Epithelial cell of proximal tubule (primary cell): Measurements from ENCODE around the gene SEMA6A. TPM values are rescaled to one million over a fixed set of nuclear protein-coding genes. Genes with fewer than 3 reads are reported as not detected.

Experiments
- DNase-seq: peaks from one replicate; pipeline ENCODE4 v3.0.0-alpha.2; 2011; ENCODE audit warnings: low read depth
- H3K4me3 ChIP-seq: 2 replicates; pipeline ENCODE4 v1.5.1; 2011; ENCODE audit warnings: low read depth, mild to moderate bottlenecking, low read length
- total RNA-seq: library from RNA; depleted of rRNA; stranded (reverse); fragments of >200 nt; gene quantifications from 2 replicates; pipeline ENCODE4 v1.2.3, GENCODE V29; 2015
- TF ChIP-seq, protein P1 (sequence below): conservative IDR thresholded peaks from 2 replicates; pipeline ENCODE4 v1.5.1; 2012; ENCODE audit warnings: low read depth, mild to moderate bottlenecking, low read length

The SEMA6A gene
- total RNA-seq, 1 donor from 2014 or later = 11.6 TPM

DNA sequence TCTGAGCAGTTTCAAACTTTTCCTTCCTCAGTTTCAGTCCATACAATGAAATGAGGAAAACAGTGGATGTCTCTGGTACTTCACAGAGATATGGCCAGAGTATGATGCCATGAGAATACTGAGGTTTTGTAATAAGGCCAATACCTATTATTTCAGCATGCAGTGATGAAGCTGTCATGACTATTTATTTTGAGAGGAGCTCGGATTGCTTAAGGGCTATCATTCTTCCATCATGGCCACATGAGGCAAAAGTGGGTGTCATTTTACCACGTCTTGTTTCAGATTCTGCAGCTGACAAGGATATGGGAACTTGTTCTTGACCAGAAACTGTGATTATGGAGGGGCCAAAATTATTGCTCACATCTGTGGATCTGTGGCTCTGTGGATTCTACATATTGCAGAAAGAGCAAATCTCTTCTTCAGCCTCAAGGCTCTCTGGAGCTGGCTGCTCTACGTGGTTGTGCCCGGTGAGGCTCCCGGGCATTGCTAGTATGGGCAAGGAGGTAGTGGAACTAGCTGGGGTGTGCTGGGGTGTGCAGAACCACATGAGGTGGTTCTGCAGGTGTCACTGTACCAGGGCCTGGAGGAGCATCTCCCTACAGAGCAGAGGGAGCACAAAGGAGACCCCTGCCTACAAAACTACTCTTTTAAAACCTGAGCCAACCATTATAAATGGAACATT is 180.3 kb downstream of the SEMA6A start:
- H3K4me3 ChIP-seq = no peak overlapping the region
- TF ChIP-seq, protein P1, sequence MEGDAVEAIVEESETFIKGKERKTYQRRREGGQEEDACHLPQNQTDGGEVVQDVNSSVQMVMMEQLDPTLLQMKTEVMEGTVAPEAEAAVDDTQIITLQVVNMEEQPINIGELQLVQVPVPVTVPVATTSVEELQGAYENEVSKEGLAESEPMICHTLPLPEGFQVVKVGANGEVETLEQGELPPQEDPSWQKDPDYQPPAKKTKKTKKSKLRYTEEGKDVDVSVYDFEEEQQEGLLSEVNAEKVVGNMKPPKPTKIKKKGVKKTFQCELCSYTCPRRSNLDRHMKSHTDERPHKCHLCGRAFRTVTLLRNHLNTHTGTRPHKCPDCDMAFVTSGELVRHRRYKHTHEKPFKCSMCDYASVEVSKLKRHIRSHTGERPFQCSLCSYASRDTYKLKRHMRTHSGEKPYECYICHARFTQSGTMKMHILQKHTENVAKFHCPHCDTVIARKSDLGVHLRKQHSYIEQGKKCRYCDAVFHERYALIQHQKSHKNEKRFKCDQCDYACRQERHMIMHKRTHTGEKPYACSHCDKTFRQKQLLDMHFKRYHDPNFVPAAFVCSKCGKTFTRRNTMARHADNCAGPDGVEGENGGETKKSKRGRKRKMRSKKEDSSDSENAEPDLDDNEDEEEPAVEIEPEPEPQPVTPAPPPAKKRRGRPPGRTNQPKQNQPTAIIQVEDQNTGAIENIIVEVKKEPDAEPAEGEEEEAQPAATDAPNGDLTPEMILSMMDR = no peak
- no peak for DNase-seq
